ENCODE data around the gene CABCOCO1.

The CABCOCO1 gene

GRCh38 chr10:61752111-61753011 is 89.6 kb downstream of the CABCOCO1 start:
- Histone ChIP-seq H3K9ac (no peak overlapping the region), H3K27me3 (no peaks in the 10 kb centered on the region), H3K4me3 (no peak overlapping the region), H3K9me3 (no peaks in the 10 kb centered on the region), H3K36me3 (no peaks in the 10 kb centered on the region), H3K27ac (peak overlapping the region; percentile 59; the same call in 1 of the 2 replicates), H3K4me2 (peak overlapping the region; percentile 63), H3K4me1 (peaks cover 21% of the 10 kb centered on the region), H4K20me1 (no peaks in the 10 kb centered on the region)
- TF ChIP-seq Cebpa-rat (IDR thresholded peaks at IDR 0.05) = no peak

GRCh38 chr10:61753453-61753852 is 90.7 kb downstream of the CABCOCO1 start:
- Histone ChIP-seq H3K27ac (no peak overlapping the region), H3K4me2 (no peak overlapping the region), H3K27me3 (no peaks in the 10 kb centered on the region), H3K36me3 (no peaks in the 10 kb centered on the region), H3K4me3 (no peak overlapping the region), H3K9ac (no peak overlapping the region), H4K20me1 (no peaks in the 10 kb centered on the region), H3K9me3 (no peaks in the 10 kb centered on the region), H3K4me1 (peaks cover 21% of the 10 kb centered on the region)
- no peak for TF ChIP-seq Cebpa-rat (IDR thresholded peaks at IDR 0.05)

- Histone ChIP-seq H3K27me3 (no peaks in the 10 kb centered on the region), H3K9ac (no peak overlapping the region), H3K27ac (no peak overlapping the region), H3K9me3 (no peaks in the 10 kb centered on the region), H3K4me2 (no peak overlapping the region), H3K36me3 (no peaks in the 10 kb centered on the region), H3K4me3 (no peak overlapping the region), H3K4me1 (peaks cover 21% of the 10 kb centered on the region), H4K20me1 (no peaks in the 10 kb centered on the region)
- TF ChIP-seq Cebpa-rat (IDR thresholded peaks at IDR 0.05) = no peak
Observed at GRCh38 chr10:61754587-61755550, 92.1 kb downstream of the CABCOCO1 start.

GRCh38 chr10:61757001-61757400 is 94.3 kb downstream of the CABCOCO1 start:
- no peaks in the 10 kb centered on the region for H3K9me3 ChIP-seq
- no peak overlapping the region for H3K9ac ChIP-seq
- peaks cover 9% of the 10 kb centered on the region for H3K4me1 ChIP-seq
- H3K4me2 ChIP-seq = no peak overlapping the region
- no peaks in the 10 kb centered on the region for H4K20me1 ChIP-seq
- TF ChIP-seq Cebpa-rat (IDR thresholded peaks at IDR 0.05) = no peak
- no peaks in the 10 kb centered on the region for H3K36me3 ChIP-seq
- no peaks in the 10 kb centered on the region for H3K27me3 ChIP-seq
- no peak overlapping the region for H3K27ac ChIP-seq
- H3K4me3 ChIP-seq = no peak overlapping the region

- H3K9me3 ChIP-seq = no peaks in the 10 kb centered on the region
- no peaks in the 10 kb centered on the region for H3K36me3 ChIP-seq
- H3K4me1 ChIP-seq = peaks cover 2% of the 10 kb centered on the region
- no peak for TF ChIP-seq Cebpa-rat (IDR thresholded peaks at IDR 0.05)
- H3K4me2 ChIP-seq = no peak overlapping the region
- H3K4me3 ChIP-seq = no peak overlapping the region
- no peak overlapping the region for H3K27ac ChIP-seq
- no peak overlapping the region for H3K9ac ChIP-seq
- H3K27me3 ChIP-seq = no peaks in the 10 kb centered on the region
- no peaks in the 10 kb centered on the region for H4K20me1 ChIP-seq
Observed at GRCh38 chr10:61757525-61758397, 95.0 kb downstream of the CABCOCO1 start.

GRCh38 chr10:61758433-61758832 is 95.7 kb downstream of the CABCOCO1 start:
- H3K4me2 ChIP-seq = no peak overlapping the region
- no peak overlapping the region for H3K9ac ChIP-seq
- no peaks in the 10 kb centered on the region for H3K27me3 ChIP-seq
- no peak for TF ChIP-seq Cebpa-rat (IDR thresholded peaks at IDR 0.05)
- no peaks in the 10 kb centered on the region for H3K36me3 ChIP-seq
- no peaks in the 10 kb centered on the region for H3K9me3 ChIP-seq
- no peaks in the 10 kb centered on the region for H3K4me1 ChIP-seq
- H3K4me3 ChIP-seq = no peak overlapping the region
- no peak overlapping the region for H3K27ac ChIP-seq
- no peaks in the 10 kb centered on the region for H4K20me1 ChIP-seq

- no peak overlapping the region for H3K4me2 ChIP-seq
- no peaks in the 10 kb centered on the region for H3K9me3 ChIP-seq
- TF ChIP-seq Cebpa-rat (IDR thresholded peaks at IDR 0.05) = no peak
- H3K4me3 ChIP-seq = no peak overlapping the region
- H3K36me3 ChIP-seq = no peaks in the 10 kb centered on the region
- H3K9ac ChIP-seq = no peak overlapping the region
- no peaks in the 10 kb centered on the region for H3K27me3 ChIP-seq
- H3K4me1 ChIP-seq = no peaks in the 10 kb centered on the region
- no peak overlapping the region for H3K27ac ChIP-seq
- no peaks in the 10 kb centered on the region for H4K20me1 ChIP-seq
Observed at GRCh38 chr10:61759751-61760150, 97.0 kb downstream of the CABCOCO1 start.

- Histone ChIP-seq H3K27ac (no peak overlapping the region), H3K4me3 (no peak overlapping the region), H3K27me3 (no peaks in the 10 kb centered on the region), H3K36me3 (no peaks in the 10 kb centered on the region), H3K9ac (no peak overlapping the region), H3K4me2 (no peak overlapping the region), H4K20me1 (no peaks in the 10 kb centered on the region), H3K9me3 (no peaks in the 10 kb centered on the region), H3K4me1 (peaks cover 7% of the 10 kb centered on the region)
- TF ChIP-seq Cebpa-rat (IDR thresholded peaks at IDR 0.05) = no peak
Observed at GRCh38 chr10:61760943-61761824, 98.5 kb downstream of the CABCOCO1 start.

Measured in BLaER1 (cell line).